Measurements from ENCODE around the gene GALP.
A peak's percentile ranks its signal among the peaks of the same experiment; 100 is the strongest.

The GALP gene

DNA sequence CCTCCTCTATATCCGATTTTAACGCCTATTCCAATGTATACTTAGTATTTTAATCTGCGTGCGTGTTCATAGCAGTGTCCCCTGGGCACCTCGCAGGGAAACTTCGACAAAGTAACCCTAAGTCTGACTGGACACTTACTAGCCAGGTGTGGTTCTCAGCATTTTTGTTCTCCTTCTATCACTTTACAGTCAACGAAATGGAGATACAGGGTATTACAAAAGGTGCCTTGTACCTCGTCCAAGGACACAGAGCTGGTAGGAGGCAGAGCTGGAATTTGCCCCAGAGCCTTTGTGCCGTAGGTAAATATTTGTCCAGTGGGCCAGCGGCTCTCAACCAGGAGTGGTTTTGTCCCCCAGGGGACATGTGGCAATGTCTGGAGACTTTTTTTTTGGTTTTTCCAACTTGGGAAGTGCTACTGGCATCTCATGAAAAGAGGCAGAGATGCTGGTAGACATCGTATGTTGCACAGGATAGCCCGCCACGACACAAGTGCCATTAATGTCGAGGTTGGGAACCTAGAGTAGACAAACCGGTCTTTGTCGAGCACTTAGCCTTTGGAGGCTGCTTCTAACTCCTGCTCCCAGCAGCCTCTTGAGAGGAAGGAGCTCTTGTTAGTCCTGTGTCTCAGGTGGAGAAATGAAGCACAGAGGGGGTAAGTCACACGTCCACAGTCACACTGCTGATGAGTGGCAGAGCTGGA is 33.6 kb upstream of the GALP start:
- TF ChIP-seq, protein P1, sequence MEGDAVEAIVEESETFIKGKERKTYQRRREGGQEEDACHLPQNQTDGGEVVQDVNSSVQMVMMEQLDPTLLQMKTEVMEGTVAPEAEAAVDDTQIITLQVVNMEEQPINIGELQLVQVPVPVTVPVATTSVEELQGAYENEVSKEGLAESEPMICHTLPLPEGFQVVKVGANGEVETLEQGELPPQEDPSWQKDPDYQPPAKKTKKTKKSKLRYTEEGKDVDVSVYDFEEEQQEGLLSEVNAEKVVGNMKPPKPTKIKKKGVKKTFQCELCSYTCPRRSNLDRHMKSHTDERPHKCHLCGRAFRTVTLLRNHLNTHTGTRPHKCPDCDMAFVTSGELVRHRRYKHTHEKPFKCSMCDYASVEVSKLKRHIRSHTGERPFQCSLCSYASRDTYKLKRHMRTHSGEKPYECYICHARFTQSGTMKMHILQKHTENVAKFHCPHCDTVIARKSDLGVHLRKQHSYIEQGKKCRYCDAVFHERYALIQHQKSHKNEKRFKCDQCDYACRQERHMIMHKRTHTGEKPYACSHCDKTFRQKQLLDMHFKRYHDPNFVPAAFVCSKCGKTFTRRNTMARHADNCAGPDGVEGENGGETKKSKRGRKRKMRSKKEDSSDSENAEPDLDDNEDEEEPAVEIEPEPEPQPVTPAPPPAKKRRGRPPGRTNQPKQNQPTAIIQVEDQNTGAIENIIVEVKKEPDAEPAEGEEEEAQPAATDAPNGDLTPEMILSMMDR (IDR thresholded peaks at IDR 0.05; ENCODE audit: low read length, missing control alignments): no peak
- H3K4me3 ChIP-seq (replicated peaks; ENCODE audit: low read depth, low read length): peak overlapping the region; percentile 66
- DNase-seq (ENCODE audit: low read depth): no peak

DNA sequence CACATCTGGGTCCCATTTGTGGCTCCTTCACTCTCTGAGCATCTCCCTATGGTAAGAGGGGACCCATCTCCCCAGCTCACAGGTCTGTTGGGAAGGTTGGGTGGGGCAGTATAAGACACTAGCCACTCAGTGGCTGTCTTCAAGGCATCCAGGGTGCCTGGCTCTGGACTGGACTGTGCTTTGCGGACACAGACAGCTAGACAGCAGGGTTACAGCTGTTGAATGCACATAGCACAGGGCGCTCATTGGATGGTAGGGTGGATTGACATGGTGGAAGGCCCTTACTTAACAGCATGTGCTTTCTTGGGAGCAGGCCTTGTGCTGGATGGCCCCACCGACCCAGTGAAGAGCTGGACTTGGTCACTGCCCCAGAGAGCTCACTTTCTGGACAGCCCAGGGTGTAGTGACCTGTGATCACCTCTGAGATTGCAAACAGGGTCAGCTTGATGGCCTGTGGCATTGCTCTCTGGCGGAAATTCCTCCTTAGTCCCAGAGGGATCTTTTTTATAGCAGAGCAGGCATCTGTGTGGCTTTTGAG is 32.8 kb upstream of the GALP start:
- TF ChIP-seq, protein P1 (IDR thresholded peaks at IDR 0.05; ENCODE audit: low read length, missing control alignments): no peak
- no peak for DNase-seq (ENCODE audit: low read depth)

GRCh38 chr19:56144376-56144775 is 31.4 kb upstream of the GALP start:
- DNase-seq (ENCODE audit: low read depth): no peak
- H3K4me3 ChIP-seq (replicated peaks; ENCODE audit: low read depth, low read length): no peak overlapping the region
- TF ChIP-seq, protein P1 (IDR thresholded peaks at IDR 0.05; ENCODE audit: low read length, missing control alignments): no peak

More for the DNA sequence above, 32.8 kb upstream of the GALP start:
- no peak overlapping the region for H3K4me3 ChIP-seq (replicated peaks; ENCODE audit: low read depth, low read length)

DNA sequence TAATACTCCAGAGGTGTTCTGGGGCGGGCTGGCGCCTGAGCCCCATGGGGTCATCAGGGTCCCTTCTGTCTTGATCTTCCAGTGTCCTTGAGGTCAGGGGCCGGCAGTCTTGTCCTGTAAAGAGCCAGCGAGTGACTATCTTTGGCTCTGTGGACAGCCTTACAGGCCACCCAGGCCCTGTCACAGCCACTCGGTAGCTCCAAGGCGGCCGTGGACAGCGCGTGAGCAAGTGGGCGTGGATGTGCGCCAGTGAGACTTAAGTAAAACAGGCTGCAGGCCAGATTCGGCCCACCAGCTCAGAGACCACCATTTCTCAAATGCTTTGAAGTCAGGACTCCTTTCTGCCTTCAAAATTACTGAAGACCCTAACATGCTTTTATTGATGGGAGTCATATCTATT is 31.0 kb upstream of the GALP start:
- TF ChIP-seq, protein P1 (IDR thresholded peaks at IDR 0.05; ENCODE audit: low read length, missing control alignments): no peak
- H3K4me3 ChIP-seq (replicated peaks; ENCODE audit: low read depth, low read length): no peak overlapping the region
- no peak for DNase-seq (ENCODE audit: low read depth)

- no peak overlapping the region for H3K4me3 ChIP-seq (replicated peaks; ENCODE audit: low read depth, low read length)
- no peak for DNase-seq (ENCODE audit: low read depth)
- TF ChIP-seq, protein P1 (IDR thresholded peaks at IDR 0.05; ENCODE audit: low read length, missing control alignments): no peak
Measured at GRCh38 chr19:56145698-56146097, 30.1 kb upstream of the GALP start.

- DNase-seq (ENCODE audit: low read depth): no peak
- TF ChIP-seq, protein P1 (IDR thresholded peaks at IDR 0.05; ENCODE audit: low read length, missing control alignments): no peak
- no peak overlapping the region for H3K4me3 ChIP-seq (replicated peaks; ENCODE audit: low read depth, low read length)
Measured at GRCh38 chr19:56146904-56147303, 28.9 kb upstream of the GALP start.

- TF ChIP-seq, protein P1 (IDR thresholded peaks at IDR 0.05; ENCODE audit: low read length, missing control alignments): no peak
- no peak for DNase-seq (ENCODE audit: low read depth)
- H3K4me3 ChIP-seq (replicated peaks; ENCODE audit: low read depth, low read length): no peak overlapping the region
Measured at GRCh38 chr19:56147307-56147706, 28.5 kb upstream of the GALP start.
